HCT116 (cell line): Measurements from ENCODE around the gene CNTFR.

Experiments
- CBX3 ChIP-seq: IDR thresholded peaks from 2 replicates; pipeline ENCODE4 v1.6.1; 2012; ENCODE audit warnings: low read depth
- CTCF ChIP-seq, 3 experiments: fragments of 200-600 bp in 1 of 3; sonication (generic) in 1 of 3; IDR thresholded peaks in 2 of 3; conservative IDR thresholded peaks in 1 of 3; 2 replicates each; pipeline ENCODE4 v1.5.1; 2012 to 2017; ENCODE audit warnings: low read depth in 2 of 3, low read length in 2 of 3, antibody characterized with exemption in 1 of 3, borderline replicate concordance in 1 of 3, control low read depth in 1 of 3, mild to moderate bottlenecking in 1 of 3, mixed read lengths in 1 of 3, mixed run types in 1 of 3, moderate library complexity in 1 of 3; ENCODE audit not compliant: insufficient read depth in 1 of 3
- EGR1 ChIP-seq: IDR thresholded peaks from 2 replicates; pipeline ENCODE4 v1.6.1; 2012; ENCODE audit warnings: low read depth
- EZH2 ChIP-seq: fragments of 200-600 bp; sonication (generic); IDR thresholded peaks from 2 replicates; pipeline ENCODE4 v1.6.1; 2017; ENCODE audit warnings: antibody characterized with exemption, mixed run types
- EZH2phosphoT487 ChIP-seq: fragments of 200-600 bp; IDR thresholded peaks from 2 replicates; pipeline ENCODE4 v1.6.1; 2018; ENCODE audit warnings: antibody characterized with exemption, borderline replicate concordance
- POLR2A ChIP-seq: IDR thresholded peaks from 2 replicates; pipeline ENCODE4 v1.7.0; 2011; ENCODE audit warnings: borderline replicate concordance; ENCODE audit not compliant: insufficient read depth, insufficient read length; ENCODE audit errors: extremely low read depth
- POLR2AphosphoS5 ChIP-seq: IDR thresholded peaks from 2 replicates; pipeline ENCODE4 v1.6.1; 2011; ENCODE audit warnings: mild to moderate bottlenecking, low read depth, low read length, moderate library complexity
- RAD21 ChIP-seq: IDR thresholded peaks from 2 replicates; pipeline ENCODE4 v1.6.1; 2012; ENCODE audit warnings: low read depth, mild to moderate bottlenecking
- YY1 ChIP-seq: IDR thresholded peaks from 2 replicates; pipeline ENCODE4 v1.6.1; 2011; ENCODE audit warnings: low read length, low read depth, moderate library complexity, mild to moderate bottlenecking; ENCODE audit not compliant: insufficient replicate concordance; ENCODE audit errors: extremely low read depth
- ZBTB33 ChIP-seq: IDR thresholded peaks from 2 replicates; pipeline ENCODE4 v1.6.1; 2011; ENCODE audit warnings: mild to moderate bottlenecking, low read length, moderate library complexity; ENCODE audit not compliant: insufficient replicate concordance; ENCODE audit errors: extremely low read depth
- ZFX ChIP-seq: fragments of 450-650 bp; IDR thresholded peaks from 2 replicates; pipeline ENCODE4 v1.6.1; 2017
- TF ChIP-seq, protein P1 (sequence below): IDR thresholded peaks from 2 replicates; pipeline ENCODE4 v1.6.1; 2012; ENCODE audit warnings: low read depth

DNA sequence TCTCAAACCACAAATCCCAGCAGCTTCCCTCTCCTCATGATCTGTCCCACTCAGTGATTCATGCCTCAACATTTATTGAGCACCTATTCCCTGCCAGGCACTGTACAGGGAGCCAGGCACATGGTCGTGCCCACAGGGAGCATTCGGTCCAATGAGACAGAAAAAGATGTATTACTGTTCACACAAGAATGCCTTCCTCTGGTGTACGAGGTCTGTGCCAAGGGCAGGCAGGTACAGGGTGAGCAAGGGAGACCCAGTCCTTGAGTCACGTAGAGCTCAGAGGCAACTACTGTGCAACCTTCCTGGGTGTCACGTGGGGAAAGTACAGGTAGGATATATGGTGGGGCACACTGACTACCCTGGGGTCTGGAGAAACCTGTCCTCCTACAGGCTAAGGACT lies 4.6 kb downstream of the CNTFR start:
- TF ChIP-seq CTCF (IDR thresholded peaks at IDR 0.05 in 2 of 3, conservative IDR thresholded peaks at IDR 0.05 in 1 of 3; ENCODE audit: borderline replicate concordance in 1 of 3, insufficient read depth in 1 of 3, low read depth in 2 of 3, low read length in 2 of 3) (no peak), CBX3 (no peak), RAD21 (no peak), POLR2A (no peak), POLR2AphosphoS5 (no peak), EZH2 (no peak), EGR1 (no peak), YY1 (no peak), EZH2phosphoT487 (no peak), ZBTB33 (no peak), ZFX (no peak)
- TF ChIP-seq, protein P1, sequence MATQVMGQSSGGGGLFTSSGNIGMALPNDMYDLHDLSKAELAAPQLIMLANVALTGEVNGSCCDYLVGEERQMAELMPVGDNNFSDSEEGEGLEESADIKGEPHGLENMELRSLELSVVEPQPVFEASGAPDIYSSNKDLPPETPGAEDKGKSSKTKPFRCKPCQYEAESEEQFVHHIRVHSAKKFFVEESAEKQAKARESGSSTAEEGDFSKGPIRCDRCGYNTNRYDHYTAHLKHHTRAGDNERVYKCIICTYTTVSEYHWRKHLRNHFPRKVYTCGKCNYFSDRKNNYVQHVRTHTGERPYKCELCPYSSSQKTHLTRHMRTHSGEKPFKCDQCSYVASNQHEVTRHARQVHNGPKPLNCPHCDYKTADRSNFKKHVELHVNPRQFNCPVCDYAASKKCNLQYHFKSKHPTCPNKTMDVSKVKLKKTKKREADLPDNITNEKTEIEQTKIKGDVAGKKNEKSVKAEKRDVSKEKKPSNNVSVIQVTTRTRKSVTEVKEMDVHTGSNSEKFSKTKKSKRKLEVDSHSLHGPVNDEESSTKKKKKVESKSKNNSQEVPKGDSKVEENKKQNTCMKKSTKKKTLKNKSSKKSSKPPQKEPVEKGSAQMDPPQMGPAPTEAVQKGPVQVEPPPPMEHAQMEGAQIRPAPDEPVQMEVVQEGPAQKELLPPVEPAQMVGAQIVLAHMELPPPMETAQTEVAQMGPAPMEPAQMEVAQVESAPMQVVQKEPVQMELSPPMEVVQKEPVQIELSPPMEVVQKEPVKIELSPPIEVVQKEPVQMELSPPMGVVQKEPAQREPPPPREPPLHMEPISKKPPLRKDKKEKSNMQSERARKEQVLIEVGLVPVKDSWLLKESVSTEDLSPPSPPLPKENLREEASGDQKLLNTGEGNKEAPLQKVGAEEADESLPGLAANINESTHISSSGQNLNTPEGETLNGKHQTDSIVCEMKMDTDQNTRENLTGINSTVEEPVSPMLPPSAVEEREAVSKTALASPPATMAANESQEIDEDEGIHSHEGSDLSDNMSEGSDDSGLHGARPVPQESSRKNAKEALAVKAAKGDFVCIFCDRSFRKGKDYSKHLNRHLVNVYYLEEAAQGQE, result no peak
